HG02981 (cell line): Measurements from ENCODE around the gene EXOC6.

Source experiments
- ATAC-seq: cut with Tn5 transposase; IDR thresholded peaks from one replicate; pipeline ENCODE4 v1.9.1; 2021; ENCODE audit warnings: mild to moderate bottlenecking, moderate library complexity; ENCODE audit not compliant: unreplicated experiment

Gene EXOC6

GRCh38 chr10:93063144-93063976 lies 215.0 kb downstream of the EXOC6 start:
- no peak for ATAC-seq

DNA sequence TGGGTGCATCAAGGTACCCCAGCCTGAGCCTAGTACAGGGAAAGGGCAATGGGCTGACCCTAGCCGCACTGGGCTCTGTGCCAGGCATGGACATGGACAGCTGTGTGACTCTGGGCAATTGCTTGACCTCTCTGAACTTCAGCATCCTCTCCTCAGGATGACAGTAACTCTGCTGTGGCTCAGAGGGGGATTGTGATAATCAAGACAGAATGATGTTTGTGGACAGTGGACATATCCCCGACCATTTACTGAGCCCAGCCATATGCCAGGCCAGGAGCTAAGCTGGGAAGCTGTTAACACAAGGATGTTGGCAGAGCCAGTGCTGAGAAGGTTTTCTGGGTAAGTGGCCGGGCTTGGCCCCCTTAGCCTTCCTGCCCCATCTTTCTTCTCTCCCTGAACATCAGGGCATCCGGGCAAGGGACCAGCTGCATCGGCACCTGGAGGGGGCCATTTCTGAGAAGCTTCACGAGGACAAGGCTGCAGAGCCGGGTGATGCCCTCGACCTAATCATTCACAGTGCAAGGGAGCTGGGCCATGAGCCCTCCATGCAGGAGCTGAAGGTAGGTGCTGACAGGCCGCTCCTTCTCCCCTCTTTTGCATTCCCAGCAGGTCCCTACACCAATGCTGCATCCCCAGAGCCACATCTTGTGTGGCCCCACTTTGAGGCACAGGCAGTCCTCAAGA lies 215.8 kb downstream of the EXOC6 start:
- ATAC-seq: no peak

- no peak for ATAC-seq
Observed at GRCh38 chr10:93064874-93065660, 216.7 kb downstream of the EXOC6 start.

DNA sequence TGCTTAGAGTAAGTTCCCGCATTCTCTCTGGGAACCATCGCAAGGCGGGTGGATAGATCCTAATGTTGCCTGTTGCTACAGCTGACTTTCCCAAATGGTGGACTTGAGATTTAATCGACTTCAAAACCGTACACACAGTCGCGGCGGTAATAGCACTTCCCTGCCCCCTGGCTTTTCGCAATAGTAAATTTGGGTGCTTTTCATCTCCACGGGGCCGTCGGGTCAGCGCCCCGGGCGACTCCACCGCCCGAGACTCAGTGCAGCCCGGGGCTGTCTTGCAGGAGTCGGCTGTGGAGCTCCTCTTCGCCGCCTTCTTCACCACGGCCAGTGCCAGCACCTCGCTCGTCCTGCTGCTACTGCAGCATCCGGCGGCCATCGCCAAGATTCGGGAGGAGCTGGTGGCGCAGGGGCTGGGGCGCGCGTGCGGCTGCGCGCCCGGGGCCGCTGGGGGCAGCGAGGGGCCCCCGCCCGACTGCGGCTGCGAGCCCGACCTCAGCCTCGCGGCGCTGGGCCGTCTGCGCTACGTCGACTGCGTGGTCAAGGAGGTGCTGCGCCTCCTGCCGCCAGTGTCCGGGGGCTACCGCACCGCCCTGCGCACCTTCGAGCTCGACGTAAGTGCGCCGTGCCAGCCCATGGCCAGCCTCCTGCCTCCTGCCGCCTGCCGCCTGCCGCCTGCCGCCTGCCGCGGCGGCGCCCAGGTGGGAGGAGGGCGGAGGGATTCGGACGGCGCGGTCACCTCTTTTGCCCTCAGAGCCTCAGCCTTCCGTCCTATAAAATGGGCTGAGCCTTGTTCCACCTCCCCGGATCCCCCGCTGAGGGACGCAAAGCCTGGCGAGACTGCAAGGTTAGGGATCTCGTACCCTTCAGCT lies 217.6 kb downstream of the EXOC6 start:
- no peak for ATAC-seq

DNA sequence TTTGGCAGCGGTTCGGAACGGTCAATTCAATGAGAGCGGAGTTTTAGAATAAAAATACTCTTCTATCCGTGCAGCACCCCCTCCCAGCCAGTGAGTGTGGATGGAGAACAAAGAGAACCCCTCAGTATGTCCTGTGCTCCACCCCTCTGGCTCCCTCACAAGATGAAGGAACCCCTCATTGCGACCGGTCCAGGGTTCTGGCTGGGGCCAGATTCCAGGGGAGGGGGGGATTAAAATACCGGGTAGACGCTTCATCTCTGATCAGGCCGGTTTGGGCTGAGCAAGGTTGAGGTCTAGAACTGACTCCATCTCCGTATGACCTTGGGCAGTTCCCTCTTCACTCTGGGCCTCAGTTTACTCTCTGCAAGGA lies 218.2 kb downstream of the EXOC6 start:
- ATAC-seq: no peak

DNA sequence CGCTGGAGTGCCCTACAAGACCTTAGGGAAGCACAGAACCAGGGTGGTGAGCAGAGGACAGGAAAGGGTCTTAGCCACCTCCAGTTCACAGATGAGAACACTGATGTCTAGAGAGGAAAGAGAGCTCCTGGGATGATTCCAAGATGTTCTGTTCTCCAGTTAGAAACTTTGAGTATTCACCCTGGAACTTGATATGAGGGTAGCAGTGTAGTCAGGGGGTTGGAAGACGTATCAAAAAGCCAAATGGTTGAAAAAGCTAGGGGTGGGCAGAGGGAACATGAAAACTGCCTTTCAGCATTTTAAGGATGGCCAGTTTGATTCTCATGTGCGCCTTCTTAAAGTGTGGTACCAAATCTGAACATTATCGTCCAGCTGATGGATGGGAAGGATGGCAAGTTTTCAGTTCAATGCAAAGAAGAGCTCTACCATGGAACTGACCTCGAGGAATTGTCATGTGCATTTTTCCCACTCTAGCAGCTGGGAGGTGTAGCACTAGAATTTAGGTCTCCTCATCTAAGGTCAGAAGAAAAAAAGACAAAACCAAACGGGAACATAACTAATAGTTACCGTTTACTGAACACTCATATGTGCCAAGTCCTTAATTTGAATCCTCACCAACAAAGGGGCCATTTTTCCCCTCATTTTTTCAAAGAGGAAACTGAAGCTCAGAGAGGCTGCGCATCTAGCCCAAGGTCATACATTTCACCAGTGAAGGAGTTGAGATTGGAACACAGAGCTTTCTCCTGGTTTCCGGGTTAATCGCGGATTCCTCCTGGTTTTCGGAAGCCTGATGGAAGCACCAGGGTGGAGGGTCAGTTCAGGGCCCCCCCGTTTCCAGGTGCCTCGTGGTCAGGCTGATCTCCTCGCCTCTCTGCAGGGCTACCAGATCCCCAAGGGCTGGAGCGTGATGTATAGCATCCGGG lies 219.4 kb downstream of the EXOC6 start:
- ATAC-seq: no peak

DNA sequence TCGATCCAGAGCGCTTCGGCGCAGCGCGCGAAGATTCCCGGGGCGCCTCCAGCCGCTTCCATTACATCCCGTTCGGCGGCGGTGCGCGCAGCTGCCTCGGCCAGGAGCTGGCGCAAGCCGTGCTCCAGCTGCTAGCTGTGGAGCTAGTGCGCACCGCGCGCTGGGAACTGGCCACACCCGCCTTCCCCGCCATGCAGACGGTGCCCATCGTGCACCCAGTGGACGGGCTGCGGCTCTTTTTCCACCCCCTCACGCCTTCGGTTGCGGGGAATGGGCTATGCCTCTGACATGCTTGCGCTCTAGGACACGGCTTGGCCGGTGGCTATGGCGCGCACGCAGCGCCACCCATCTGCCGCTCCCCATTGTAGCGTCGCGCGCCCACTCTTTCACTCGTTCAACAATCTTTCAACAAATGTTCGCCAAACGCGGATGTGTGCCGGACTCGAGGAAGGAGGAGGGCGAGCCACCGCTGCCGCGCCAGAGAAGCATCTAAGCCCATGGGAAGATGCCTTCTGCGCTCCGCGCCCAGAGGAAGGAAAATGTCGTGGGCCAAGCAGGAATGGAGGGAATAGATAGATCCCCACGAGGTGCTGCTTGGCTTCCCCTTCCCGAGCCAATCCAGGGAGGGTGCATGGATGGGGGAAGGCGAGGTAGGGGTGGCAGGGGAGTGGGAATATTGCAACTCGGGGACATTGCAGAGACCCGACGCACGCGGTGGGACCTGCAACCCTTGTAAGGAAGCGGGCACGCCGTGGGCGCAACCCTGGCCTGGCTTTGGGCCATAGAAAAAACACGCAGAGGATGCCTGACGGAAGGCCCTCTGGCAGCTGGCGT lies 220.3 kb downstream of the EXOC6 start:
- no peak for ATAC-seq

DNA sequence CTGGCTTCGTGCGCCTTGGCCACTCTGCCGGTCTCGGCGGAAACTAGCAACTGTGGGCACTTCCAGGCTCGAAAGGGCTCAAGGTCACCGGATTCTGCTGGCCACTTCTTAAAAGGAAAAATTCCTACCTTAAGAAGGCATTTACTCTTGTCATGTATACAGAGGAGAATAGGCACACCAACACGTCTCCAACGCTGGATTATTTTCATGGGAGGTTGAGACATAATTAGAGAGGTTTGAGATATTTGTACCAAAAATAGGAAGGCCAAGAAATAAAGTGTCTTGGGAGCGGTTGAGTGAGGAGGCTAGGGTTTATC lies 220.9 kb downstream of the EXOC6 start:
- ATAC-seq: no peak

DNA sequence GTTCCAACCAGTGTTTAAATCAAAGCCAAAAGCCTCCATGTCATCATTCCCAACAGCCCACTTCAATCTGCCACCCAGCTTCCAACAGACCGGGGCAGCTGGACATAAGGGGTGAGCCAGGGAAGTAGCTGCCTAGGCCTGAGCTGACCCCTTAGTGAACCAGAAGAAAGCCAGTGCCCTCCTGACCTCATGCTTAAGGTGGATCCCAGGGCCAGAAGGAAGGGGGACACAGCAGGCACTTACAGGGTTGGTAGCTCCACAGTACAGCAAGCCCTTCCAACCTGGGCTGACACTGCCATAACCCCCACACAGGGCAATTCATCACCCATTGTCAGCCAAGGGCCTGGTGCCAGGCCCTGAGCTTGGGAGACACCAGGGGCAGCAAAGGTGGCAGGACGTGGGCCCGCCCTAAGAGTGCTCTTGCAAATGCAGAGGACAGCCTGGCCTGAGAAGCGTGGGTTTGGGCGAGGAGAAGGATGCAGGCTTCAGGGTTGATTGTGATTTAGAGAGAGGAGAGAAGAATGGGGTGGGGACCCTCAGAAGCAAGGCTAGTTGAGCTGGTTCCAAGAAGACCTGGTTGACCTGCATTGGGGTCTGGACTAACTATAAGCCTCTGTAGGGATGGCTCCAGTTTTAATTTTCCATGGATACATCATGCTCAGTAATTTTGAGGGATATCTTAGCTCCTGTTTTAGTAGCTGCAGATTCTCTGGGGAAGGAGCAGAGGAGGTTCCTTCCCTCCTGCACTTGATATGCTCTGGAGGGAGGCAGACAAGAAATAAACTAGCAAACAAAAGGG lies 222.3 kb downstream of the EXOC6 start:
- no peak for ATAC-seq

DNA sequence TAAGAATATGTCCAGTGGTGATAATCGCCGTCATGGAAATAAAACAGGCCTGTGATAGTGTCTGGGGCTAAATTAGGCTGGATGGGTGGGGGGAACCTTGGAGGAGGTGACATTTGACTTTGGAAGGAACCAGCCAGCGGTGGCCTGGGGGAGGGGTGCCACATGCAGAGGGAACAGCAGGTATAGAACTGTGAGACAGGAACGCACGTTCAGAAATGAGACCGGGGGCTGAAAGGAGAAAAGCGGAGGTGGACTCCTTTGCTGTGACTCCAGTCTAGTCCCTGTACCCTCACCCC lies 222.8 kb downstream of the EXOC6 start:
- ATAC-seq: no peak

- ATAC-seq: no peak
Observed at GRCh38 chr10:93071674-93072224, 223.4 kb downstream of the EXOC6 start.

DNA sequence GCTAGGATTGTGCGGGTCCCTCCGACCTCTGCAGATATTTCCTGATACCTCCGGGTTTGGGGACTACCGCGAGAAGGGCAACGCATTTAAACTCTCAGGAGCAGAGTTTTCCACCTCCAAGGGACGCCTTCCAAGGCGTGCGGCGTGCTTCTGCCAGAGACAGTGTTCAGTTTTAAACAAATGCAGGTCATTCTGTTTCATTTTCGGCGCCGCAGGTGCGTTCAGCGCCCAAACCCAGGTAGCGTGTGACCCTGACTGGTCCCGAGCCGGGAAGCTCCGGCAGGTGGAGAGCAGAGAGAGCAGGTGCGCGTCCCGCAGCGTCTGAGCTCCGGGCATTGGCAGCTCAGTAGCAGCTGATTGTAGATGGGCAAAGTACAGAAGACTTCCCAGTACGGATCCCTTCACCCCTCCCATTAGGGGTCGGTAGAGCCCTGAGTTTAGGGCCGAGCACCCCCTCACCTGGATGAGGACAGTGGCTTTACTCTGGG lies 223.9 kb downstream of the EXOC6 start:
- no peak for ATAC-seq

- no peak for ATAC-seq
Observed at GRCh38 chr10:93072713-93073538, 224.6 kb downstream of the EXOC6 start.

DNA sequence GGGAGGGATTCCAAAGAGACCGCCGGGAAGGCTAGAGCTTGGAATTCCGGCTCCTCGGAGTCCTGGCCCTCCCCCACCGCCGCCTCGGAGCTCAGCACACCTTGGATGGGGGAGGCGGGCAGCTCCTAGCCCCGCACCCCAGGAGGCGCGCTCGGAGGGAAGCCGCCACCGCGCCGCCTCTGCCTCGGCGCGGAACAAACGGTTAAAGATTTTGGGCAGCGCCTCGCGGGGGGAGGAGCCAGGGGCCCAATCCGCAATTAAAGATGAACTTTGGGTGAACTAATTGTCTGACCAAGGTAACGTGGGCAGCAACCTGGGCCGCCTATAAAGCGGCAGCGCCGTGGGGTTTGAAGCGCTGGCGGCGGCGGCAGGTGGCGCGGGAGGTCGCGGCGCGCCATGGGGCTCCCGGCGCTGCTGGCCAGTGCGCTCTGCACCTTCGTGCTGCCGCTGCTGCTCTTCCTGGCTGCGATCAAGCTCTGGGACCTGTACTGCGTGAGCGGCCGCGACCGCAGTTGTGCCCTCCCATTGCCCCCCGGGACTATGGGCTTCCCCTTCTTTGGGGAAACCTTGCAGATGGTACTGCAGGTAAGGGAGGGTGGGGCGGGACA lies 225.3 kb downstream of the EXOC6 start, which contains the start of gene CYP26A1:
CYP26A1 (plus strand) TSS at position 355 of the 608 bp plus-strand sequence; CDS start at position 397, 42 bp downstream.
- ATAC-seq: no peak

DNA sequence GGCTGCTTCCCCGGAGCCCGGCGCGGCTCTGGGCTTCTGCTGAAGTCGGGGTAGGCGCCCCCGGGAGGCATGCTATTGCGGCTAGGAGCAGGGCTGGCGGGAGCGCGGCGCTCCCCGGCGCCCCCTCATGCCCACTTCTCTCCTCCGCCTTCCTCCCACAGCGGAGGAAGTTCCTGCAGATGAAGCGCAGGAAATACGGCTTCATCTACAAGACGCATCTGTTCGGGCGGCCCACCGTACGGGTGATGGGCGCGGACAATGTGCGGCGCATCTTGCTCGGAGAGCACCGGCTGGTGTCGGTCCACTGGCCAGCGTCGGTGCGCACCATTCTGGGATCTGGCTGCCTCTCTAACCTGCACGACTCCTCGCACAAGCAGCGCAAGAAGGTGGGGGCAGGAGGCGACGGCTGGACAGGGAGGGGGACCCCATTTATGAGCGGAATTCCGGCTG lies 225.9 kb downstream of the EXOC6 start:
- no peak for ATAC-seq

DNA sequence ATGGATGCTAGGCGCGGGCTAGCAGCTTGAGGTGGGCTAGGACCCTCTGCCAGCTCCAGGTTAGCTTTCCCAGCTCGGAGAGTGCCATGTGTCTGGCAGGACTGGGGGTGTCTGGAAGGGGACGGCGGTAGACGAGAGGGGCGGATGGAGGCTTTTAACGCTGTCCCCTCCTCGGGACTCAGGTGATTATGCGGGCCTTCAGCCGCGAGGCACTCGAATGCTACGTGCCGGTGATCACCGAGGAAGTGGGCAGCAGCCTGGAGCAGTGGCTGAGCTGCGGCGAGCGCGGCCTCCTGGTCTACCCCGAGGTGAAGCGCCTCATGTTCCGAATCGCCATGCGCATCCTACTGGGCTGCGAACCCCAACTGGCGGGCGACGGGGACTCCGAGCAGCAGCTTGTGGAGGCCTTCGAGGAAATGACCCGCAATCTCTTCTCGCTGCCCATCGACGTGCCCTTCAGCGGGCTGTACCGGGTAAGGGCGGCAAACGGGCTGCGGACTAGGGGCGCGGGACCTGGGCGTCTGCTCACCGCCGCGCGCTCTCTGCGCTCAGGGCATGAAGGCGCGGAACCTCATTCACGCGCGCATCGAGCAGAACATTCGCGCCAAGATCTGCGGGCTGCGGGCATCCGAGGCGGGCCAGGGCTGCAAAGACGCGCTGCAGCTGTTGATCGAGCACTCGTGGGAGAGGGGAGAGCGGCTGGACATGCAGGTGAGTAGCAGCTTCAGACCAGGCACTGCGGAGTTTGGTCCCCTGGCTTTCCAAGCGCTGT lies 226.5 kb downstream of the EXOC6 start:
- ATAC-seq: no peak
